AG08396 (cell line): ENCODE results near the gene FBLIM1.
A peak's percentile ranks its signal among the peaks of the same experiment; 100 is the strongest.

Source experiments
- DNase-seq: peaks from one replicate; pipeline ENCODE4 v3.0.0; 2012; ENCODE audit warnings: low spot score, mixed read lengths

FBLIM1 gene

DNA sequence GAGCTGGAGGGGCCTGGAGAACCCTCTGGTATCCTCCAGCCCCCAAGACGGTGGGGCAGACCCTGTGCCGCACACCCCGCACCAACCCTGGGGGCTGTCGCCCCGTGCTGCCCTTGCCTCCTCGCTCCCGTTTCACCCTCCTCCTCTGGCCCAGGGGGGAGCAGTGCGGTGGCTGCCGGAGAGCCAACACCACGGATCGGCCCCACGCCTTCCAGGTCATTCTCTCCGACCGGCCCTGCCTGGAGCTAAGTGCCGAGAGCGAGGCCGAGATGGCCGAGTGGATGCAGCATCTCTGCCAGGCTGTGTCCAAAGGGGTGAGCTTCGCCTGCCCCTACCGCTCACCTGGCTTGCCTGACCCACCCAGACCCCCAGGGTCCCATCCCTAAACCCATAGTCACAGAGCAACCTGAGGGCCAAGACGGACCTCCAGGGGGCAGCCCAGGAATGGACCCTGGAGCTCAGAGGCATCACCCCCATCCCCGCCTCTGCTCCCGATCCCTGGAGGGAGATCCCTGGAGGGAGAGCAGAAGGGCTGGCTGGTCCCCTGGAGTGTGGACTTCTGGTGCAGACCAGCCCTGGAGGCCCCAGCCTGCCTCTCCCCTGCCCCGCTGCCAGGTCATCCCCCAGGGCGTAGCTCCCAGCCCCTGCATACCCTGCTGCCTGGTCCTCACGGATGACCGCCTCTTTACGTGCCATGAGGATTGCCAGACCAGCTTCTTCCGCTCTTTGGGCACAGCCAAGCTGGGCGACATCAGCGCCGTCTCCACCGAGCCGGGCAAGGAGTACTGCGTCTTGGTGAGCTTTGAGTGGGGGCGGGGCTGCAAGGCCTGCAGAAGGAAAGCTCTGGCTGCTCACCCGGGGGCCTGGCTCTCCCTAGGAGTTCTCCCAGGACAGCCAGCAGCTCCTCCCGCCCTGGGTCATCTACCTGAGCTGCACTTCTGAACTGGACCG is 26.6 kb upstream of the FBLIM1 start:
- no peak for DNase-seq

DNA sequence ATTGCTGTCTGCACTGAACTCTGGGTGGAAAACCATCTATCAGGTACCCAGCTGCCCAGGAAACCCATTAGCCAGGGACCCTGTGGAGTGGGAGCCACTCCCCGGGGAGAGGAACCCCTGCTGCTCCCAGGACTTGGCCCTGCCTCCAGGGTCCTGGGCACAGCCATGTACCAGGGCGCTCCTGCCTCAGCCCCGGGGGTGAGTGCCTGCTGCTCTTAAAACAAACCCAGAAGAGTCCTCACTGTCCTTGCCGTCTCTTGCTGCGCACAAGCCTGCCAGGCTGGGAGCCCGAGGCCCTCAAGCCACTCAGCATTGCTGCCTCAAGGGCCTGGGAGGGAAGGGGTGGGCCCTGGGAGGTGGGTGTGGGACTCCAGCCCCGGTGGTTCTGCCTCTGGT is 25.9 kb upstream of the FBLIM1 start:
- no peak for DNase-seq

DNA sequence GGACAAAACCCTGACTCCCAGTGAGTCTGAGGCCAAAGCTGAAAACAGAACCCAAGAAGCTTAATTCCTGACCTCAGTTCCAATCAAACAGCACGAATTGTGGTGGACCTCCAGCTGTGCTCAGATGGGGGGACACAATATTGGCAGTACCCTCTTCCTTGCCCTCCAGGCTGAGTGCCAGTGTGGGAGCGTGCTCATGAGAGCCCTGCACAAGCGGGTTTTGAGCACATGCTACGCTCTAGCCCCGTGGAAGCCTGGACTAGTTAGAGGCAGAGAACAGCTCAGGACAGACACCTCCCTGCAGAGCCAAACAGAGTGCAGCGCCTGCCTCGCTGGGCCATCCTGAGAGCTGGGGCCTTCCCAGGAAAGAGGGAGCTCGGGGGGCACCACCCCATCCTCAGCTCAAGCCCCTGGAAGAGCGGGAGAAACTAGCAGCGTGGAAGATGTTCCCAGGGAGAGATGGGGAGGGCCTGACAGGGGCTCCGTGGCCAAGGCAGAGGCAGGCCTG is 25.3 kb upstream of the FBLIM1 start:
- DNase-seq: no peak

GRCh38 chr1:15733726-15734226 is 24.8 kb upstream of the FBLIM1 start:
- no peak for DNase-seq

GRCh38 chr1:15734296-15734695 is 24.3 kb upstream of the FBLIM1 start:
- DNase-seq: no peak

DNA sequence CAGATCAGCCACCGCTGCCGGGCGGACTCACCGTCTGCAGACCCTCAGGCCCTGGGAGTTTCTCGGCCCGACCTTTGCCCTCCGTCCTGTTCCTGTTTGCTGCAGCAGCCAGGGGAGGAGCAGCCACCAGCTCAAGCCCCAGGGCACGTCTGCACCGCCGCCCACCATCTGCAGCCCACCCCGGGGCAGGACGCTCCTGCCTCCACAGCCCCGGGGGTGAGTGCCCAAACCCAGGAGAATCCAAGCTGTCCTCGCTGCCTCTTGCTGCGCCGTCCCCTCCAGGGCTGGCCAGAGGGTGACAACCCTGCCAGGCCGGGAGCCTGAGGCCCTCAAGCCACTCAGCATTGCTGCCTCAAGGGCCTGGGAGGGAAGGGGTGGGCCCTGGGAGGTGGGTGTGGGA is 23.7 kb upstream of the FBLIM1 start:
- DNase-seq: no peak

GRCh38 chr1:15735304-15736037 is 23.1 kb upstream of the FBLIM1 start:
- no peak for DNase-seq

GRCh38 chr1:15736038-15736891 is 22.3 kb upstream of the FBLIM1 start, which contains the start of gene SLC25A34:
TSS of gene SLC25A34 (plus strand) at chr1:15736258. CDS start at chr1:15736486, 228 bp downstream.
- DNase-seq: no peak

GRCh38 chr1:15736892-15737261 is 21.7 kb upstream of the FBLIM1 start:
- DNase-seq: no peak

GRCh38 chr1:15737324-15738319 is 21.0 kb upstream of the FBLIM1 start:
- no peak for DNase-seq

- no peak for DNase-seq
Measured at GRCh38 chr1:15738416-15739113, 20.0 kb upstream of the FBLIM1 start.

DNA sequence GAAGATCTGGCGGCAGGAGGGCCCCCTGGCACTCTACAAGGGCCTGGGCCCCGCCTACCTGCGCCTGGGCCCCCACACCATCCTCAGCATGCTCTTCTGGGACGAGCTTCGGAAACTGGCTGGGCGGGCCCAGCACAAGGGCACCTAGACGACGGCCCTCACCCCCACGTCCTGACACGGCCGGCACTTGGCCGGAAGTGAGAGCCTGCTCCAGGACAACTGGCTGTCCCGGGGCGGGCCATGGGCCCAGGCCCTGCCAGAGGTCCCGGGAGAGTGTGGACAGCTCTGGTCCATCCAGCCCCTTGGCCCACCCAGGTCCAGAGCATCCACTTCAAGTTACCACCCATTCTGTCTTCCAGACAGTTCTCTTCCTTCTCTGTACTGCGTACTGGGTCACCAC is 19.3 kb upstream of the FBLIM1 start:
- no peak for DNase-seq

DNA sequence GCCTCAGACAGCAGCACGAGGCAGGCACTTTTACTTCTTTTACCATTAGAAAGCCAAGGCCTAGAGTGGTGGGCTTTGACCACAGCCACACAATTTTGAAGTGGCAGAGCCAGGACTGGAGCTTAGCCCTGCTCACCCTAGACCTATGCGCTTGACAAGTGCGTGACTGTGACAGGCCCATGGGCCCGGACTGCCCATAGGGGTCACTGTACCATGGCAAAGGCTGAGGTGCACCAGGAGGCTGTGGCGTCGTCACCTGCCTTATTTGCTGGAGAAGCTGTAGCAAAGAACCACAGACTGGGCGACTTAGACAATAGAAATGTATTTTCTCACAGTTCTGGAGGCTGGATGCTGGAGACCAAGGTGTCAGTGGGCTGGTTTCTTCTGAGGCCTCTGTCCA is 18.9 kb upstream of the FBLIM1 start:
- DNase-seq: no peak

DNA sequence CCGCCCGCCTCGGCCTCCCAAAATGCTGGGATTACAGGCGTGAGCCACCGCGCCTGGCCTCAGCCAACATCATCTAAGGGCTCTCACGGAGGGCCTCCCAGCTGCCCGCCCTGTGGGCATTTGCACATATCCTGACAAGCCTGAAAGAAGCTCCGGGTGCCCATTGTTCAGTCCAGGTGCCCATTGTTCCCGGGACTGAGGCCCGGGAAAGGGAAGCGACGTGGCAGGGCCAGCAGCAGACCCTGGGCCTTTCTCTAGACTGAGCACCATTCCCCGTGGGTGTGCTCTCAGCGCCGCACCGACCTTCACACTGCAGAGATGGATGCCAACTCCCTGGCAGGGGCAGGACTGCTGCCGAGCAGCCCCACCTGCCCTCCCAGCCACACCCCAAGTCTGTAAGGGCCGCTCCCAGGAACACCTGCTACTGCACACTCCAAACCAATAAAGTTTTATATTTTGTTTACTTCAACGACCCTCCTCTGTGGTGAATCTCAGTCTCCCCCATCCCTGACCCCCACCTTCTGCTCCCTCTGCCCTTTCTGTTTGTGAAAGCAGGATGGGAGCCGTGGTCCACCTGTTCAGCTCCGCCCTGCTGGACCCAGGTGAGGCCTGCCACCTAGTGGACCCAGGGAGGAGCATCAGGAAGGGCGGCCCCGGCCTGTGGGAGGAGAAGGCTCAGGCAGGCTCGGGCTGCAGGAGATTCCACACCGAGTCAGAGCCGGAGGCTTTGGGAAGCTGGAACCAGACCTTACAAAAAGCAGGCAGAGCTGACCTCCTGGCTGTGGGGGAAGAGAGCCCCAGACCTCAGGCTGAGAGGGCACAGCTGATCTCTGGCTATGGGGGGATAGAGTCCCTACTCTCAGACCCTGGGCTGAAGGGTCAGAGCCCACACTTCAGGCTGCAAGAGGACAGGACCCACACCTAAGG is 17.4 kb upstream of the FBLIM1 start:
- DNase-seq: peak; percentile 86

DNA sequence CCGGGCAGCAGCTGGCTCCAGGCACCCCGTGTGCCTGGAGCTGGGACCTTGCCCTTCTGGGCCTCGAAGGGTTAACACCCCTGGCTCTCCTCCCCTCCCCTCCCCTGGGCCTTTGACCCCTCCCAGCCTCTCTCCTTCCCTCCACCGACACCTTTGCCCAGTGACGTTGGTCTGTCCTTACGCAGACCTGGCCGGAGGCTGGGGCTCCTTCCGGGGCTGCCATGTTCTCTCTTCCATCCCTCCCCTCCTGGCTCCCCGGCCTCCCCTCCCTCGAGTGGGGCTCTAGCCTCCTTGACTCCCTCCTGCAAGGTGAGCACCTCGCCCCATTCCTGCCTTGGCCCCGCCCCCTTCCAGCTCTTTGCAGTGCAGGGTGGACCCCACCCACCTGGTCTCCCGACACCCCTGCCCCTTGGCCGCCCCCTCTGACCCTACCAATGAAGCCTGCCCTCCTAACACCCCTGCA is 16.2 kb upstream of the FBLIM1 start, which contains the start of gene TMEM82:
Gene TMEM82, plus strand, starts transcription at position 161 of the 463 bp plus-strand sequence. Its CDS starts 61 bp downstream, at position 222.
- DNase-seq: no peak

- DNase-seq: no peak
Measured at GRCh38 chr1:15744122-15744679, 14.4 kb upstream of the FBLIM1 start.

GRCh38 chr1:15747378-15747777 is 11.2 kb upstream of the FBLIM1 start:
- DNase-seq: no peak

GRCh38 chr1:15748264-15748663 is 10.3 kb upstream of the FBLIM1 start:
- no peak for DNase-seq
